Caco-2 (cell line): Measurements from ENCODE around the gene ZNF280C. TPM values are rescaled to one million over a fixed set of nuclear protein-coding genes. Genes with fewer than 3 reads are reported as not detected.

Source experiments
- BruUV-seq: library from RNA; stranded (reverse); fragments of 400-500 nt; replicated peaks from 2 replicates; lab custom pipeline; 2021; lab: Mats Ljungman, UMichigan
- CTCF ChIA-PET: fragments of 300-600 bp; sonication (Branson Sonifier 250); formaldehyde crosslinking; loops from one replicate; lab custom pipeline; 2022; ENCODE audit warnings: antibody characterized with exemption; lab: Charles Lee
- POLR2A ChIA-PET: fragments of 300-600 bp; sonication (Branson Sonifier 250); formaldehyde crosslinking; loops from one replicate; lab custom pipeline; 2022; ENCODE audit warnings: antibody characterized with exemption; lab: Charles Lee
- DNase-seq, 2 experiments: peaks; one replicate each; pipeline versions ENCODE4 v3.0.0 to v3.0.0-alpha.2; 2020 to 2022
- H3K27me3 ChIP-seq: replicated peaks from 2 replicates; pipeline ENCODE4 v1.6.0; 2011; ENCODE audit warnings: low read length; ENCODE audit not compliant: control insufficient read depth, insufficient read depth
- H3K36me3 ChIP-seq: 2 replicates; pipeline ENCODE4 v1.5.1; 2011; ENCODE audit warnings: low read length; ENCODE audit not compliant: control insufficient read depth, insufficient read depth
- H3K4me1 ChIP-seq: fragments of 250-450 bp; sonication (Bioruptor Pico); 2 replicates; pipeline ENCODE4 v1.5.1; 2020; ENCODE audit warnings: mild to moderate bottlenecking
- H3K4me3 ChIP-seq: 2 replicates; pipeline ENCODE4 v1.5.1; 2011; ENCODE audit warnings: low read depth, mild to moderate bottlenecking, control low read depth, low read length
- H3K9me3 ChIP-seq: fragments of 250-450 bp; sonication (Bioruptor Pico); 2 replicates; pipeline ENCODE4 v1.5.1; 2020; ENCODE audit warnings: mild to moderate bottlenecking, moderate library complexity
- H3K27ac Mint-ChIP-seq: one replicate; pipeline ENCODE4 v1.8.0; 2022; ENCODE audit warnings: mixed read lengths; ENCODE audit not compliant: unreplicated experiment
- H3K27me3 Mint-ChIP-seq: one replicate; pipeline ENCODE4 v1.8.0; 2022; ENCODE audit warnings: mixed read lengths; ENCODE audit not compliant: insufficient read depth, unreplicated experiment
- H3K36me3 Mint-ChIP-seq: one replicate; pipeline ENCODE4 v1.8.0; 2022; ENCODE audit warnings: mild to moderate bottlenecking, mixed read lengths; ENCODE audit not compliant: insufficient read depth, unreplicated experiment
- H3K4me1 Mint-ChIP-seq: one replicate; pipeline ENCODE4 v1.8.0; 2022; ENCODE audit warnings: low read depth, mixed read lengths; ENCODE audit not compliant: unreplicated experiment
- H3K4me3 Mint-ChIP-seq: one replicate; pipeline ENCODE4 v1.8.0; 2022; ENCODE audit warnings: mild to moderate bottlenecking, moderate library complexity, mixed read lengths; ENCODE audit not compliant: unreplicated experiment
- H3K9me3 Mint-ChIP-seq: one replicate; pipeline ENCODE4 v1.8.0; 2022; ENCODE audit warnings: mixed read lengths; ENCODE audit not compliant: unreplicated experiment
- intact Hi-C: fragments of 100-400 bp; cut with micrococcal nuclease; formaldehyde crosslinking; loops from one replicate; pipeline ENCODE4 v1.10.0; 2022; ENCODE audit not compliant: unreplicated experiment
- total RNA-seq: library from RNA; stranded (reverse); gene quantifications from 2 replicates; pipeline ENCODE4 v1.2.3, GENCODE V29; 2022
- TF ChIP-seq, protein P1 (sequence below), 2 experiments: fragments of 200-600 bp in 1 of 2; IDR thresholded peaks; 1 replicate in 1 of 2; 2 replicates in 1 of 2; pipeline versions ENCODE4 v1.5.1 to v1.8.0; 2011 to 2022; ENCODE audit warnings: antibody characterized with exemption in 1 of 2, control low read depth in 1 of 2, inconsistent platforms in 1 of 2, low read depth in 1 of 2, low read length in 1 of 2, mild to moderate bottlenecking in 1 of 2, moderate library complexity in 1 of 2; ENCODE audit not compliant: insufficient read depth in 1 of 2, severe bottlenecking in 1 of 2, unreplicated experiment in 1 of 2

Gene ZNF280C
- total RNA-seq, 1 experiment from 2014 or later, result 6.4 TPM

DNA sequence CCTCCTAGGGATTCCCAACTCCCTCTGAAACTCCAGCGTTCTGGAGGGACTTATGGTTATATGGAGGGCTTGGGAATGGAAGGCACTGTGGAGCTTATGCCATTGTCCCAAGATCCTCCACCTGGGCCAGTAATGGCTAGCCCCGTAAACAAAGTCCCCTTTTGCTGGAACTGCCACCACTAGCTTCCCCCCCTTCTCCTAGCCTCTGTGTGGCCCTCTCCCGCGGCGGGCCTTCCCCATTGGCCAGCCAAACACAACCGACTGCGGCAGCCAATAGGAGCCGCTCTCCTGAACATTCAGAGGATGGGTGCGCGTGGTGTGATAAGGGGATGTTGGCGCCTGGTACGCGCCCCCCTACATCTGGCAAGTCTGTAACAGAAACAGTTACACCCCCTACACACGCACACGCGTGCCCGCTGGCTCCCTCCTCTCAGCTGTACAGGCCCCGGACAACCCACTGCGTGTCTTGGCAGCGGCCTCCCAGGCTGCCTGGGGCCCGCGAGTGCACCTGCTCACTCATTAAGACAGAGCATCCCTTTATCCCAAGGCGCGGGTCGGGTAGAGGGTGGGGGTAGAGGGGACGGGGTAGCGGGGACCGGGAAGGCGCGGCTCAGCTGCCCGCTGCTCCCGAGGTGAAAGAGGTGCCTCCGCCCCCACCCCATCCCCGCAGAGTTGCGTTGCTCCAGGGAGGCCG is 97.8 kb downstream of the ZNF280C start:
- Histone ChIP-seq H3K4me3 (peak overlapping the region; percentile 53), H3K9me3 (no peaks in the 10 kb centered on the region), H3K4me1 (no peaks in the 10 kb centered on the region), H3K27me3 (no peaks in the 10 kb centered on the region), H3K36me3 (no peaks in the 10 kb centered on the region)
- no TSS peak for BruUV-seq
- intact Hi-C loops, result no loop called here
- H3K27me3 Mint-ChIP-seq, result no peaks in the 10 kb centered on the region
- H3K4me1 Mint-ChIP-seq, result no peaks in the 10 kb centered on the region
- TF ChIP-seq, protein P1, sequence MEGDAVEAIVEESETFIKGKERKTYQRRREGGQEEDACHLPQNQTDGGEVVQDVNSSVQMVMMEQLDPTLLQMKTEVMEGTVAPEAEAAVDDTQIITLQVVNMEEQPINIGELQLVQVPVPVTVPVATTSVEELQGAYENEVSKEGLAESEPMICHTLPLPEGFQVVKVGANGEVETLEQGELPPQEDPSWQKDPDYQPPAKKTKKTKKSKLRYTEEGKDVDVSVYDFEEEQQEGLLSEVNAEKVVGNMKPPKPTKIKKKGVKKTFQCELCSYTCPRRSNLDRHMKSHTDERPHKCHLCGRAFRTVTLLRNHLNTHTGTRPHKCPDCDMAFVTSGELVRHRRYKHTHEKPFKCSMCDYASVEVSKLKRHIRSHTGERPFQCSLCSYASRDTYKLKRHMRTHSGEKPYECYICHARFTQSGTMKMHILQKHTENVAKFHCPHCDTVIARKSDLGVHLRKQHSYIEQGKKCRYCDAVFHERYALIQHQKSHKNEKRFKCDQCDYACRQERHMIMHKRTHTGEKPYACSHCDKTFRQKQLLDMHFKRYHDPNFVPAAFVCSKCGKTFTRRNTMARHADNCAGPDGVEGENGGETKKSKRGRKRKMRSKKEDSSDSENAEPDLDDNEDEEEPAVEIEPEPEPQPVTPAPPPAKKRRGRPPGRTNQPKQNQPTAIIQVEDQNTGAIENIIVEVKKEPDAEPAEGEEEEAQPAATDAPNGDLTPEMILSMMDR (IDR thresholded peaks at IDR 0.05; ENCODE audit: insufficient read depth in 1 of 2, low read depth in 1 of 2, low read length in 1 of 2, severe bottlenecking in 1 of 2, unreplicated experiment in 1 of 2), result no peak
- no peaks in the 10 kb centered on the region for H3K9me3 Mint-ChIP-seq
- DNase-seq, result peak; percentile 43 to 48
- peaks cover 6% of the 10 kb centered on the region for H3K36me3 Mint-ChIP-seq
- no peak overlapping the region for H3K27ac Mint-ChIP-seq
- CTCF ChIA-PET, result no interaction called here
- H3K4me3 Mint-ChIP-seq, result peak overlapping the region; percentile 76
- POLR2A ChIA-PET, result no interaction called here

GRCh38 chrX:130167040-130167439 is 101.7 kb downstream of the ZNF280C start:
- Mint-ChIP-seq H3K9me3 (no peaks in the 10 kb centered on the region), H3K27me3 (no peaks in the 10 kb centered on the region), H3K27ac (no peak overlapping the region), H3K36me3 (peaks cover 22% of the 10 kb centered on the region), H3K4me3 (peak overlapping the region; percentile 88), H3K4me1 (no peaks in the 10 kb centered on the region)
- no TSS peak for BruUV-seq
- intact Hi-C loops, result loop anchor here (5.0 kb wide), 1 partner anchor 100 kb away; the partner anchor contains the start of gene ZNF280C
- ChIA-PET POLR2A (no interaction called here), CTCF (no interaction called here)
- H3K27me3 ChIP-seq, result no peaks in the 10 kb centered on the region
- H3K36me3 ChIP-seq, result no peaks in the 10 kb centered on the region
- DNase-seq, result no peak
- TF ChIP-seq, protein P1 (IDR thresholded peaks at IDR 0.05; ENCODE audit: insufficient read depth in 1 of 2, low read depth in 1 of 2, low read length in 1 of 2, severe bottlenecking in 1 of 2, unreplicated experiment in 1 of 2), result no peak
- H3K4me3 ChIP-seq, result peak overlapping the region; percentile 81
- H3K4me1 ChIP-seq, result no peaks in the 10 kb centered on the region
- no peaks in the 10 kb centered on the region for H3K9me3 ChIP-seq

DNA sequence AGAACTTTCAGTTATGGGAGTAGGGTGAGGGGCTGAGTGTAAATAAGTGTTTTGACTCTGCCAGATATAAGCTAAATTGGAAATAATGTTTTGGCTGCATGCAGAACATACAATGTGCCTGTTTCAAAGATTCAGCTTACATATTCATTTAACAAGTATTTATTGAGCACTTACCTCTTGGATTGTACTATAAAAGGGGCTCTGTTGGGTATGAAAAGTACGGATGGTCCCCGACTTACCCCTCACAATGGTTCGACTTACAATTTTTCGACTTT is 102.3 kb downstream of the ZNF280C start:
- H3K27ac Mint-ChIP-seq, result peak overlapping the region; percentile 95
- peak overlapping the region; percentile 81 for H3K4me3 ChIP-seq
- ChIA-PET CTCF (no interaction called here), POLR2A (no interaction called here)
- TSS peak; percentile 63 for BruUV-seq
- H3K4me1 ChIP-seq, result no peaks in the 10 kb centered on the region
- intact Hi-C loops, result loop anchor here (5.0 kb wide), 1 partner anchor 101 kb away; the partner anchor contains the start of gene ZNF280C
- H3K36me3 Mint-ChIP-seq, result peaks cover 22% of the 10 kb centered on the region
- no peaks in the 10 kb centered on the region for H3K9me3 ChIP-seq
- peak overlapping the region; percentile 88 for H3K4me3 Mint-ChIP-seq
- H3K9me3 Mint-ChIP-seq, result no peaks in the 10 kb centered on the region
- DNase-seq, result no peak
- H3K4me1 Mint-ChIP-seq, result no peaks in the 10 kb centered on the region
- no peaks in the 10 kb centered on the region for H3K27me3 Mint-ChIP-seq
- TF ChIP-seq, protein P1 (IDR thresholded peaks at IDR 0.05; ENCODE audit: insufficient read depth in 1 of 2, low read depth in 1 of 2, low read length in 1 of 2, severe bottlenecking in 1 of 2, unreplicated experiment in 1 of 2), result no peak
- no peaks in the 10 kb centered on the region for H3K27me3 ChIP-seq
- no peaks in the 10 kb centered on the region for H3K36me3 ChIP-seq
